Amniotic stem cell (primary cell): ENCODE measurements around the gene GIT2.

Experiments
- DNase-seq: peaks from one replicate; lab custom pipeline; 2025; lab: John Stamatoyannopoulos, UW

The GIT2 gene

DNA sequence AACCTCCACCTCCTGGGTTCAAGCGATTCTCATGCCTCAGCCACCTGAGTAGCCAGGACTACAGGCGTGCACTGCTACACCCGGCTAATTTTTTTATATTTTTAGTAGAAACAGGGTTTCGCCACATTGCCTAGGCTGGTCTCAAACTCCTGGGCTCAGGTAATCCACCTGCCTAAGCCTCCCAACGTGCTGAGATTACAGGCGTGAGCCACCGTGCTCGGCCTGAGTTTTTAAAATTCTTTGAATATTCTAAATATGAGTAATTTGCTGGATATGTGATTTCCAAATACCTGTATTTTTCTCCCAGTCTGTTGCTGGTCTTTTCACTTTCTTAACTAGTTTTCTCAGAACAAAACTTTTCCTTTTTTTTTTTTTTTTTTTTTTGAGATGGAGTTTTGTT is 27.4 kb downstream of the GIT2 start:
- DNase-seq: no peak

DNA sequence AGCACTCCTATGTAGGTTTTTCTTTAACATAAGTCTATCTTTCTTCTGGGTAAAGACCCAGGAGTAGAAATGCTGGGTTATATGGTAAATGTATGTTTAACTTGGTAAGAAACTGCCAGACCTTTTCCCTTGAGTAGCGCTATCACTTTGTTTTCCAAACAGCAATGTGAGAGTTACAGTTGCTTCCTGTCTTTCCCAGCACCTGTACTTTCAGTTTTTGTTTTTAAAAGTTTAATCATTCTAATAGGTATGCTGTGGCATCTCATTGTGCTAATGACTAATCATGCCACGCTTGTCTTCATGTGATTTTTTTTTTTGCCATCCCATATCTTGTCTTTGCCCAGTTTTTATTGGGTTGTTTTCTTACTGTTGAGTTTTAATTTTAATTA is 28.1 kb downstream of the GIT2 start:
- no peak for DNase-seq

DNA sequence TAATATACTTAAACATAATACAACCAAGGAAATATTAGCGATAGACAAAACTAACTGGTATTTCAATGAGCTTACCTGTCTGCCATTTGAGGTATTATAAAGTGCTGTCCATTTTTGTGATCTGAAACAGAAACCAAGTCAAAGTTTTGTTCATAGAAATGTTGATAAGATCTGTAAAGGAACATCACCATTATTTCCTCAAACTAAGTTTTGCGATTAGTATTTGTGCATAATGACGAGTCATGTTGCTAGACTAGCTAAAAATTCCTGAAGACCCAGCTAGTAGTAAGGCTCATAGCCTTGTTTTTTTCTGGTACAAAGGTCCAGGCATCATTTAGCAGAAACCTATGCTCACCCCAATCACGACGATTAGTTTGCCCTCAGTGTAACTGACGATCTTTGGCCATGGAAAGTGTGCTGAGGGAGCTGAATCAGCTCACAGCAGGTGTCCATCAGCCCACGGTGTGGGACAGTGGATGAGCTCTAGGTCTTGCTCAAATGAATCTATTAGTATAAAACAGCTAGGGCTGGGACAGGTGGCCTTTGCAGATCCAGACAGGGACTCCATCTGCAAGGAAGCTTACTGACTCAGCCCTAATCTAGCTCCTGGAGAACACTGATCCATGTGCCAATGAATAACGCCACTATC is 28.7 kb downstream of the GIT2 start:
- DNase-seq: no peak

DNA sequence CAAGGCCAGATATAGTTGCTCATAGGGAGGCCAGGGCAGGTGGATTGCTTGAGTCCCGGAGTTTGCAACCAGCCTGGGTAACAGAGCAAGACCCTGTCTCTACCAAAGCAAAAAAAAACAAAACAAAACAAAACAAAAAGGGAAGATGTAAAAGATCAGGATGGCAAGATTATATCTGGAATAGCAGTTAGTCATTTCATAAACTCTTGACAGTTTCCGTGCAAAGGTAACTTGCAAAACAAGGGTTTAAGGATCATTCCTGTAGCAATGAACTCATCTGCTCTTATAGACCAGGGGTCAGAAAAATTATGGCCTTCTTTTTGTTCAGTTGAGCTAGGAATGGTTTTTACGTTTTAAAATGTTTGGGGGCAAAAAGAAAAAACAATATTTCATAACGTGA is 29.6 kb downstream of the GIT2 start:
- no peak for DNase-seq

DNA sequence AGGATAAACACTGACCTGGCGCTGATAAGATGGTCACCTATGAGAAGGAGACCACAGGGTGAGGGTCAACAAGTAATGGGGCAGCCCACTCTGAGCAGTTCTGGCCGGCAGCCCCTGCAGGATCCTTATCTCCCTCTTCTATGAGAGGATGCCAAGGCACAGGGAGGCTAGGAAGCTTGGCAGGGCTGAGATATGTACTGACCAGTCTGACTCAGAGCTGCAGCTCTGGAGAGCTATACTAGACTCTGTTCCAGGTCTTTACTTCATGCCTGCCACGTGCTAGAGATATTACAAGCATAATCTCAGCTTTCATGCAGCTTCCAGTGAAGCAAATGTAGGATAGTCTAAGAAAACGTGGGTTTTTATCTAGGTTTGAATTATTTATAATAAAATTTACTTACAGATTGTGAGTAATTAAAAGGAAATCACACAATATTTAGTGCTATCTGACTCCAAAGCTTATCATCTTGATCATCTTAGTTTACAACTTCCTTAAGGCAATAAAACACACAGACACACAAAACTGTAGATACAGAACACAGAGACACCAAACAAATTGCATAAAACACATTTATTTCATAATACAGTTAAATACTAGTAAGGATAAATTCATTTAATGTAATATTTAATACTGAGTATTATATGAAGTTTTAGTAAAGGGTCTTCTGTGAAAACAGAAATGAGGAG is 32.3 kb downstream of the GIT2 start:
- no peak for DNase-seq

DNA sequence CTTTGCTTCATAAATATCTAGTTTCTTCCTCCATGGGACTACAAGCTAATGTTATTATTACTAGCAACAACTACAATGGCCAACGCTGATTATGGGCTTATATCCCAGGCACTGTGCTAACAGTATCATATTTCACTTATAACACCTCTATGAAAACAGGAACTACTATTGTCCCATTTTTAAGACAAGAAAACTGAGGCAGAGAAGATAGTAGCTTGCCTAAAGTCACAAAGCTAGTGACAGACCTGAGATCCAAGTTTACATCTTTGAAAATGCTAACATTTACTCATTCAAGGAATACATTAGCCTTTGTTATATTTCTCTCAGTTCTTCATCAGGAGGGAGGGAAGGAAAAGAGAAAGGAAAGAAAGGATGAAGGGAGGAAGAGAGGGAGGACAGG is 32.8 kb downstream of the GIT2 start:
- DNase-seq: no peak

DNA sequence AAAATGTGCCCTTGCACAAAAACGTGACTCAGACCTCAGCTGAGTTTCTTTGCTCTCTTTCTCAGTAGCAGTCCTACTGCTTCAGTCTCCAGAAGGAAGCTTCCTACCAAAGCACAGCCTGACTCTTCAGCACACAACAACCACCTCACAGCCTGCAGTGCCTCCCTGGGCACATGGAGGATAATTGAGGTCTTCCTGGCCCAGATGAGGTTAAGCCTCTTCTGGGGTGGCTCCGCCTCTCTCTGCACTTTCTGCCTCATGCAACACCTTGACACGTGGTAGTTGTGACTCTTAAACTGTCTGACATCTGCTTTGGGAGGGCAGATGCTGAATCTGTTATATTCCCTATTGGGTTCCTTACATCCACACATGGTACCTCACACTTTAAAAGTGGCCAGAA is 33.8 kb downstream of the GIT2 start:
- no peak for DNase-seq

DNA sequence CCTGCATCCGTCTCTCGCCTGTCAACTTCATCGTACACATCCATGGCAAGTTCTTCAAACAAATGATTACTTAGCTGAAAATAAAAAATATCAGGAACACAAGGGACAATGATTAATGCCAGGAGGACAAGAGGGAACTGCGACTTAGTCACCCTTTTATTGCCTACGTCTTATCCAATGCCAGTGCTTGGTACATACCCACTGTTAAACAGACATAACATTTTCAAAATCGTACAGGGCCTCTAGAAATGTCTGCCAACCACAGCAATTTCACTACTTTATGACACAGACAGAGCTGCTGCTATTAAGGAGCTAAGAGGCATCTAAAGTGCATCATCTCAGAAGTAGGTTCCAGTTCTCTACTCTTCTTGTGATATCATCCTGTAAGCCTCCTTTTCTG is 34.6 kb downstream of the GIT2 start:
- no peak for DNase-seq

DNA sequence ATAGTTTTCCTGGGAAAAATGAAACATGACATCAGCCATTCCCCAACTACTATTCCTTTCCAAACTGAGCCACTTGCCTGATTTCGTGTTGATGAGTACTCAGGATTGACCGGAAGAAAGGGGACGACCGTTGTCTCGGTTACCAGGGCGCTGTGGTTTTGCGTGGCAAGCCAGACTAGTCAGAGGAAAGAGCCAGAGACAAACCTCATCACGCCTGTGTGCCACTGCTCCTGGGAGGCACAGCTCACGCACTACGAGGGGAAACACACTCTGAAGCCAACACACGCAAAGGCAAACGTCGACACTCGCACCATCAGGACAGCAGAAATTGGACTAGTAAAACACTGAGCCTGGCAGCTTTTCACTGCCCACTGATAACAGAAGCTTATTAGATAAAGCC is 35.0 kb downstream of the GIT2 start:
- DNase-seq: no peak

DNA sequence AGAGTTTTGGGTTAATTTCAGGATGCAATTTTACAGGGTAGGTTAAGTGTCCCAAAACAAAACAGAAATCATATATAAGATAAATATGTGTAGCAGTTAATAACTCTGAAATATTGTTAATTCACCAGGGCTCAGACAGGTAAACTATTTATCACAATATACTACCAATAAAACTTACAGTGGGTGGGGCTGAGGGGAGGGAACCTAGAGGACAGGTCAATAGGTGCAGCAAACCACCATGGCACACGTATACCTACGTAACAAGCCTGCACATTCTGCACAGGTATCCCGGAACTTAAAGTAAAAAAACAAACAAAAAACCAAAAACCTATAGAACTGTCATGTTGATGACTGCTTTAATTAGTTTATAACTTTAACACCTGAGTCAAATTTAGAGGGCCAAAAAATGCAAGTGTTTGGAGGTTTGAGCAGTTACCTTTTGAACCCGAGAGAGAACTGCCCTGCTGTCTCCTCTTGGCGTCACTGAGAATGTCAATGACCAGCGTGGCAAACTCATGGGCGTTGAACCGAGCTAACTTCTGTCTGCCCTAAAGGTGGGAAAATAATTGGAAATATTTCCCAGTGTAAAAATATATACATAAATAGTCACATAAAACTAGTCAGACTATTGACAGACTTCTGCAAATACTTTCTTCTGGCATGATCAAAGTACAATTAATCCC is 36.6 kb downstream of the GIT2 start:
- DNase-seq: no peak

DNA sequence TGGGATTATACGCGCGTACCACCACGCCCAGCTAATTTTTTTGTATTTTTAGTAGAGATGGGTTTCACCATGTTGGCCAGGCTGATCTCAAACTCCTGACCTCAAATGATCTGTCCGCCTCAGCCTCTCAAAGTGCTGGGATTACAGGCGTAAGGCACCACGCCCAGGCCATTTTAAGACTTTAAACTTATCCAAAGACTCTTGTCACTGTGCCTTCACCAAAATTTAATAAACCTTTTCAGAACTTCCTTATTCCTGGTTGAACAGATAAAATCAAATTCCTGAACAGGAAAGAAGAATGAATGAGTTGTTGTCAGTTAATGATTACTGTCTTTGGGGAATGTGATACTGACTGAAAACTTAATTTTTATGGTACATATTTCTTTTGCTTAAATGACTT is 37.8 kb downstream of the GIT2 start:
- no peak for DNase-seq

DNA sequence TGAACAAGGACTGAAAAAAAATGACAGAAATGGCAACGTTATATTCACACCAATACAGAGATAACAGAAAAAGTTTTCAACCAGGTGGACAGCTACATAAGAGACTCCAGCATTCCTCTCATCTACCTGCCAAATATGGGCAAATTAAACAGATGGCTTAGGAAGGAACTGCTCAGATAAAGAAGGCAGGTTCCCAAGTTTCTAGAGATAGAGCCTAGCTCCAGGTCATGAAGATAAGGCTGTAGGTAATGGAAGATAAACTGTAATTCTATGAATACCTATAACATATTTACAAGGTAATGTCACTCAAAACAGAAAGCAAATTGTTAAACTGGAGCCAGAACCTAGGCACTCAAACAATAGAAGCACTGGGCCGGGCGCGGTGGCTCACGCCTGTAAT is 42.5 kb downstream of the GIT2 start:
- no peak for DNase-seq

DNA sequence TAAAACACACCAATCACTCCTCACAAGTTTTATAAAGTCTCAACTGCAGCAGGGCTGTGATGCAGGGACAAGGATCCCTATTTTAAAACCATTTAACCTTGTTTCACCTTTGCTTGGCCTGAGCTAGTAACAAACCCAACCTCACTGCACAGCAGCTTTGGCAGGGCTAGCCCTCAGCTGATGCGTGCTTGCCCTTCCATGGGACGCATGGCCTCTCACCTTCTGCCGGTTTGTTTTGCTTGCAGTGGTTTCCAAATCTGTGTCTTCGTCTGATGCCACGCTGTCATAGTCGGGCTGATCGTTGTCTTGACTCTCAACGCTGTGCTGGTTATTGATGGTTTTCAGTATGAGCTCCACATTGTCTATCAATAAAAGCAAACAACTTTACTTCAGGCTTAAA is 43.3 kb downstream of the GIT2 start:
- DNase-seq: no peak

DNA sequence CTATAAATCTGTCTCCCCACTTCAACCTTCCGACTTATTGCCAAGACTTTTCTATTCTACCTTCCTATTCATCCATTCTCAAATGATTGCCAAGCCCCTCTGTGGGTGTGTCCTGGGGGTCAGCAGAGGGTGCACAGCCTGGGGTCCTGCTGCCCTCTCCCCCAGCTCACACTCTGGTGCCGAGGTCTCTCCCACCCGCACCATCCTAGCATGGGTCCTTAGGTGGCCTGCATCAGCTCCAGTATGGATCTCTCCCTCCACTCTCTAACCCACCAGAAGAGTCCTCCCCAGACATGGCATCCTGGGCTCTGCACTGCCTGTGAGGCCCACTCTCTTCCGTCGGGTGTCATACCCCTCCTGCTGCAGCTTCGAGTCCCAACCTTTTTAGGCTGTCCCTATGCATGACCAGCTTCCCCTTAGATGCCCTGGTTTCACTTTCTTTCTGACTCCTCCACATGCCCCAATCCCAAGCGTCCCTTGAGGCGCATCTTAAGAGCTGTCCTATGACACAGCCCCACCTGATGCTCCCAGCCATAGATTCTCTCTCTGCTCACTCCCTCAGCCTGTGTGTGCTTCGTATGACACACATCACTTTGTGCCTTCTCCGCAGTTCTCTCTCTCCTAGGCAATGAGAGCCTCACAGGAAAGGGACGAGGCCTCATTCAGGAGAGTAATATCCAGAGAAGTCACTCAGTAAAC is 43.9 kb downstream of the GIT2 start:
- no peak for DNase-seq

DNA sequence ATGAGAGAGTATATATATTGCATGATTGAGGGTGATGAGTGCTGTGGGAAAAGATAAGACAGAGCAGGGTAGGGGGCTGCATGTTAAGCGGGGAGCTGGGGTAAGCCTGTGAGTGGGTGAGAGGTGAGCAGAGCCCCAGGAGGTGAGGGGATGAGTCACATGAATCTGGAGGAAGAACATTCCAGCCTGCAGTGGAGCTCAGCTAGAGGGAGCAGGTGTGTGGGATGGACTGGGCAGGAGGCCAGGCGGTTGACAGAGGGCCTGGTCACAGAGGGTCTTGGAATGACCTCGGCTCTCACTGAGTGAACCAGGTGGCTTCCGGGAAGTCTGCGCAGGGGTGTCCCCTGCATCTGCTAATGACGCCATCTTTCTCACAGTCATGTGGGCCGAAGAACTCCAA is 44.4 kb downstream of the GIT2 start:
- DNase-seq: no peak

DNA sequence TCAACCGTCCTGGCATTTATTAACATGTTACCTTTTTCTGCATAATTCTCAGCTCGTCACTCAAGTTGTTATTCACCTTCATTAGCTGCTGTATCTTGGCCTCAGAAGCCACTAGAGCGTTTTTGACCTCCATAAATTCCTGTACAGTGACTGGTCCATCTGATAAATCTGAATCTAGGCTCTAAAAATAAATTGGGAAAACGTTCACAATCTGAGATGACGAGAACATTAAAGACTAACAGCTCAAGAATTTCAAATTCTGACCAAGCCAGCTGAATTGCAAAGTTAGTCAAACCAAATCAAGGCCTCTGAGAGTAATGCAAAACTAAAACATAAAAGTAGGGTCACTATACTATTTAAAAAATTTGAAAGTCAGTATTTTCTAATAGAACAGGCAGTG is 45.0 kb downstream of the GIT2 start:
- DNase-seq: peak; percentile 79

DNA sequence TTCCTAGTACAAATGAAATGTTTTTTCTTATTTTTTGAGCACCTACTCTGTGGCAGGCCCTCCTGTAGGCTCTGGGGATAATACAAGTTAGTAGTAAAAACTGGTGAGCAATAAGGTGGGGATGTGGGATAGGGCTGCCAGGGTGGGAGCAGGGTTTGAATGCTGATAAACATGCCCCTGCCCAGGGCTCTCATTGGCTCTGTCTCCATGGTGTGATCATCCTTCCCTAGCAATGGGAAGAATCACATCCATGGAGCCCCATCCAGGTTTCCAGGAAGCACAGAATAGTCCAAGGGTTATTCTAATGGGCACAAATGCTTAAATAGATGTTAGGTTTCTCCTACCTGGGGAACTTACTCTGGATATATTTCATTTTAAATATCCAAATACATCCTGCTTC is 45.5 kb downstream of the GIT2 start:
- no peak for DNase-seq

DNA sequence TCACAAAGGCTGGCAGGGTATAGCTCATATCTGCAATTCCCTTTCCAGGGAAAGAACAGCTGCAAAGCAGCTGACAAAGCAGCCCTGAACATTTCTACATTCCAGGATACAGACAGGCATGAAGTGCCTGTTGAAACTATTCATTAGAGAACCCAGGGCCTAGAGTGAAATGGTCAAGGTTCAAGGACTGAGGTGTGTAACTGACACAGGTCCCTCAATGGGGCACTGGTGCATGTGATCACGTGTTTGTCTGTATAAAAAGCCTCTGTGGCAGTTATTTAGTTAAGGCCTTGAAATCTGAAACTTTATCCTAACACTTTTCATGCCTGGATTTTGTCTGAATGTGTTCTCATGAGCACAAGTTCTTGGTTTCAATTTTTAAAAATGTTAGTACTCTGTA is 47.1 kb downstream of the GIT2 start:
- DNase-seq: no peak

DNA sequence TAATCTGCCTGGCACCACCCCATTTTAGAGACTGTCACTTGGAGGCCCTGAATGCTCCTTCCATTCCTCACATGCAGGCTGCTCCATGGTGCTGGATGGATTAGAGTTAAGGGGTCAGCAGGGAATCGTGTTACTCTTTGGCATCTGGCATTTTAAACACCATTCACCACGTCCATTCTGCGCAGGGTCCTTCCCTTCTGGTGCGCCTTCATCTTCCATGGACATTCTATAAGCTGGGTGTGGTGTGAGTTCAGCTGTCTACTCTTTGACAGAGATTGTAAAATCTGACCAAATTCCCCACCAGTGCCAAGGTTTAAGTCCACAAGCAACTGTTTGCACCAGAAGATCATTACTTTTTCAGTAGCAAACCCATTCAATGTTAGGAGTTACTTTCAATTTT is 47.8 kb downstream of the GIT2 start:
- DNase-seq: no peak

DNA sequence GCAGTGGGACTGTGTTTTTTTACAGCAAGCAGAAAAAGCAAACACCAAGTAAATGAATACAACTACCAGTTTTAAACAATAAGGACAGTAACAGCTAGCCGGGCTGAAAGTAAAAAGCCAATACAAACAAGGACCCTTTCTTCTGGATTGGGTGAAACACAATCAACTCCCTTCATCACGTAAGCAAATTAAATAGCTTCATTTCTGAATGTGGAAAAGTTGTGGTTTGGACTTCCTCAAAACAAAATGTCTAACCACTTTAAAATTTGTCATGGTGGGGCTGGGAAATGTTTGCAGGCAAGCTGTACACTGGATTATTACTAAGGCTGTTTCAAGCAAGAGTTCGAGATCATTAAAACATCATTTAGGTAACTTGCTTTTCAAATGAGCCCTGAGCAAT is 48.6 kb downstream of the GIT2 start:
- no peak for DNase-seq

DNA sequence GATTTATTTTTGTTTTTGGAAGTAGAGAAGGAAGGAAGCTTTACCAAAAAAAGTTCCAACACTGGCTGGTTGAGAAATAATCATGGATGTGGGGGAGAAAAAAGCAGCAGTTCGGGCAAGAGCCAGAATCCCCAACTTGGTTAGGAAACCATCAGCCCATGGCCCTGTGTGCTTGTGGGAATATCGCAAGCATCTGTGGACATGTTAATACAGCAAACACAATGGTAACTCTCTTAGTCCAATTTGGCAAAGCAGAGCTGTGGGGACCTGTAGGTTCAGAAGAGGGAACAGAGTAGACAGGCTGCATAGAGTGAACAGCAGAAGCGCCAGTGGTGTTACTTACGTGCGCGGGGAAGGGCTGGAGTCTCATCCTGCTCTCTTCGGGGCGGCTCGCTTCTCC is 49.3 kb downstream of the GIT2 start:
- DNase-seq: no peak

DNA sequence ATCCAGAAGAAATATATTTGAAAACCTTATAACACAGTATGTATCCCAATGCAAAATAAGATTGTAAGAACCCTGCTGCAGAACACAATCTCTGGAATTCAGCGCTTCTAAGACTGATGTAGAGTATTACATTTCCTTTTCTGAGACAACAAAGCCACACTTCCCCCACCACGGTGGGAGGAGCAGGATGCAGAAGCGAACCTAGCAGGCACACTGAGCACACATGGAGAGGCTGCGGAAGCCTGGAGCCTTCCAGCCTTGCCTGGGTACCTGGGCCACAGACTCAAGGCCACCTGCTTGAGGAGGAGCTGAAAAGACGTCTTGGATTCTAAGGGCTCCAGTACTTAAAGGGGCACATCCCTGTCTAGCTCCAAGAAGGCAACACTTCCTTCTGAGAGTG is 49.7 kb downstream of the GIT2 start:
- DNase-seq: no peak
